Measurements from ENCODE around the gene LRRK2.

- TF ChIP-seq, protein P1, sequence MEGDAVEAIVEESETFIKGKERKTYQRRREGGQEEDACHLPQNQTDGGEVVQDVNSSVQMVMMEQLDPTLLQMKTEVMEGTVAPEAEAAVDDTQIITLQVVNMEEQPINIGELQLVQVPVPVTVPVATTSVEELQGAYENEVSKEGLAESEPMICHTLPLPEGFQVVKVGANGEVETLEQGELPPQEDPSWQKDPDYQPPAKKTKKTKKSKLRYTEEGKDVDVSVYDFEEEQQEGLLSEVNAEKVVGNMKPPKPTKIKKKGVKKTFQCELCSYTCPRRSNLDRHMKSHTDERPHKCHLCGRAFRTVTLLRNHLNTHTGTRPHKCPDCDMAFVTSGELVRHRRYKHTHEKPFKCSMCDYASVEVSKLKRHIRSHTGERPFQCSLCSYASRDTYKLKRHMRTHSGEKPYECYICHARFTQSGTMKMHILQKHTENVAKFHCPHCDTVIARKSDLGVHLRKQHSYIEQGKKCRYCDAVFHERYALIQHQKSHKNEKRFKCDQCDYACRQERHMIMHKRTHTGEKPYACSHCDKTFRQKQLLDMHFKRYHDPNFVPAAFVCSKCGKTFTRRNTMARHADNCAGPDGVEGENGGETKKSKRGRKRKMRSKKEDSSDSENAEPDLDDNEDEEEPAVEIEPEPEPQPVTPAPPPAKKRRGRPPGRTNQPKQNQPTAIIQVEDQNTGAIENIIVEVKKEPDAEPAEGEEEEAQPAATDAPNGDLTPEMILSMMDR (IDR thresholded peaks at IDR 0.05), result no peak
- TF ChIP-seq EP300 (IDR thresholded peaks at IDR 0.05) (no peak), POLR2AphosphoS5 (IDR thresholded peaks at IDR 0.05) (no peak)
Observed at GRCh38 chr12:40338621-40339020, 113.8 kb downstream of the LRRK2 start.

Measured in suprapubic skin (tissue), 4 donors.